ENCODE measurements around the gene MPPE1.

GRCh38 chr18:11948852-11949523 is 40.9 kb upstream of the MPPE1 start:
- TF ChIP-seq CTCF (IDR thresholded peaks at IDR 0.05 in 2 of 3, conservative IDR thresholded peaks at IDR 0.05 in 1 of 3; ENCODE audit: control insufficient read depth in 2 of 3, extremely low read depth in 1 of 3, insufficient read depth in 1 of 3, low read depth in 3 of 3, low read length in 3 of 3) (no peak), POLR2AphosphoS5 (IDR thresholded peaks at IDR 0.05; ENCODE audit: low read length) (no peak), CEBPB (IDR thresholded peaks at IDR 0.05; ENCODE audit: borderline replicate concordance in 1 of 2, low read depth in 2 of 2, low read length in 2 of 2) (no peak), SRF (IDR thresholded peaks at IDR 0.05; ENCODE audit: low read depth in 2 of 2, low read length in 2 of 2) (no peak), SP1 (IDR thresholded peaks at IDR 0.05; ENCODE audit: low read depth, low read length) (no peak), POLR2AphosphoS2 (IDR thresholded peaks at IDR 0.05; ENCODE audit: low read depth, low read length) (no peak), TAF1 (IDR thresholded peaks at IDR 0.05; ENCODE audit: borderline replicate concordance, low read depth, low read length) (no peak), TARDBP (IDR thresholded peaks at IDR 0.05; ENCODE audit: borderline replicate concordance) (no peak)

All from GM12878 (cell line).